Neuron (in vitro differentiated cells): ENCODE measurements around the gene SLC1A3.

Experiments used
- H2AFZ ChIP-seq: one replicate; pipeline ENCODE4 v1.6.1; 2013; ENCODE audit warnings: low read depth, mild to moderate bottlenecking, inconsistent platforms, low read length, moderate library complexity
- H3K27me3 ChIP-seq: one replicate; pipeline ENCODE4 v1.6.1; 2013; ENCODE audit warnings: low read length; ENCODE audit not compliant: insufficient read depth
- H3K36me3 ChIP-seq: one replicate; pipeline ENCODE4 v1.6.1; 2013; ENCODE audit warnings: low read length; ENCODE audit not compliant: insufficient read depth
- H3K4me1 ChIP-seq: one replicate; pipeline ENCODE4 v1.6.1; 2013; ENCODE audit warnings: low read length; ENCODE audit not compliant: insufficient read depth
- H3K4me3 ChIP-seq: 2 replicates; pipeline ENCODE4 v1.5.1; 2013; ENCODE audit warnings: mild to moderate bottlenecking, low read length, moderate library complexity
- H3K9me3 ChIP-seq: one replicate; pipeline ENCODE4 v1.6.1; 2013; ENCODE audit warnings: low read length

SLC1A3 gene

GRCh38 chr5:36717131-36717695 lies 110.8 kb downstream of the SLC1A3 start:
- Histone ChIP-seq H3K36me3 (no peaks in the 10 kb centered on the region), H3K27me3 (no peaks in the 10 kb centered on the region), H3K9me3 (no peaks in the 10 kb centered on the region), H2AFZ (no peak overlapping the region), H3K4me1 (no peaks in the 10 kb centered on the region), H3K4me3 (no peak overlapping the region)

- Histone ChIP-seq H3K4me3 (no peak overlapping the region), H3K4me1 (no peaks in the 10 kb centered on the region), H3K36me3 (no peaks in the 10 kb centered on the region), H2AFZ (no peak overlapping the region), H3K27me3 (no peaks in the 10 kb centered on the region), H3K9me3 (no peaks in the 10 kb centered on the region)
Observed at GRCh38 chr5:36719282-36719681, 112.9 kb downstream of the SLC1A3 start.

DNA sequence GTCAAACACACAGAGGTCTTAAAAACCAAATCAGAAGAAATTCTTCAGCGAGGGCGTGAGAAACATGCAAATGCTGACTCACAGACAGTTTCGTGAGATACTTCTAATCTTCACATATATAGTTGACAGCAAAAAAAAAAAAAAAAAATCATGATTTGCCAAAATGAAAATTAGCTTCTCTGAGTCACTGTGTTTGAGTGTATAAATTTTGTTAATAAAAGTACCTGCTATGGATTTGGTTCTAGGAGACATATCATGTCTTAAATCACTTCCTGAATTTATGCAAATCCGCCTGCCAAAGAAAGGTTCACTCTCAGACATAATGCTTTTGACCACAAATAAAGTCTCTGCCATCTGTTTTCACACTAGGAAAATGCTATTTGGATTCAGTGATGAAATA lies 114.3 kb downstream of the SLC1A3 start:
- H3K36me3 ChIP-seq = no peaks in the 10 kb centered on the region
- no peaks in the 10 kb centered on the region for H3K9me3 ChIP-seq
- H2AFZ ChIP-seq = no peak overlapping the region

DNA sequence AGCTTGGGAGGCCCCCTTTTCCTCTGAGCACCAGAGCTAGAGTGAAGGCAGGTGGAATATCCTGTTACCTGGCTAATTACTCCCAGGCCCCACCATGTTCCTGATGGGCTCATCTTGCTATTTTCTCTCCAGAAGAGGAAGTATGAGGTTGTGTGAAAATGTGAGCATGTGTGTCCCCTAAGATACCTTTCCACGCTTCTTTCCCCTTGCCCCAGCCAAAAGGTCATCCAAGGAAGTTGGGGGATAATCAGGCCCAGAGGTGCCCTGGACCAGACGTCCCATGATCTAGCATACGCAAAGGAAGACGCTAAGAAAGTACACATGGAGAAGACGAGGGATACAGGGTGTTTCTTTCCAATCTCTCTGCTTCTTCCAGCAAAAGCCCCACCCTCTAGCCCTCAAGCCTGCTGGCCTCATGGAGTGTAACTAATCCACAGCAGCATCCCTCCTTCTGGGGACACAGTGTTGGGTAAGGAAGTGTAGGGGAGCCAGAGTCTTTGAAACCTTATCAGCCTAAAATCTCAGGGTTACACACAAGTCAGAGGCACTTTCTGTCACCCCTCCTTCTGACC lies 115.3 kb downstream of the SLC1A3 start:
- Histone ChIP-seq H3K4me1 (no peaks in the 10 kb centered on the region), H3K4me3 (no peak overlapping the region), H3K36me3 (no peaks in the 10 kb centered on the region), H2AFZ (no peak overlapping the region), H3K27me3 (no peaks in the 10 kb centered on the region), H3K9me3 (no peaks in the 10 kb centered on the region)

More for the DNA sequence above, 114.3 kb downstream of the SLC1A3 start:
- Histone ChIP-seq H3K4me3 (no peak overlapping the region), H3K4me1 (no peaks in the 10 kb centered on the region), H3K27me3 (no peaks in the 10 kb centered on the region)

GRCh38 chr5:36722900-36723299 lies 116.5 kb downstream of the SLC1A3 start:
- Histone ChIP-seq H3K36me3 (no peaks in the 10 kb centered on the region), H3K4me3 (no peak overlapping the region), H3K4me1 (no peaks in the 10 kb centered on the region), H2AFZ (no peak overlapping the region), H3K9me3 (no peaks in the 10 kb centered on the region), H3K27me3 (no peaks in the 10 kb centered on the region)

DNA sequence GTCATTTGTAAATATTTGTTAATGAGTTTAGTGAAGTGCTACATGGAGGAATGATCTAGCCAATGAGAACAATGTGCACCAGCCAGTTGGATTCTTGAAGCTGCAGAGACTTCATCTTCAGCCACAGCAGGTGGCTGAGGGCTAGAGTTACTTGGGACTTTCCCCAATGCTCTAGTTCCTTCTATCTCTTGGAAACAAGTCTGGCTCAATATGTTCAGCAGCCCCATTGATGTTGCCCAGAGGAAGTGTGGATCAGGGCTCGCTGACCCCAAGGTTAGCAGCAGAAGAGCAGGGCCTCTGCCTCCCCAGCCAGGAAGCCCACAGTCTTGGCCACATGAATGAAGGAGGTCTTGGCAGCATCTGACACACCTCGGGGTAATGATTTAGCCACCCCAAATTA lies 117.5 kb downstream of the SLC1A3 start:
- H3K27me3 ChIP-seq = no peaks in the 10 kb centered on the region
- no peaks in the 10 kb centered on the region for H3K4me1 ChIP-seq
- no peaks in the 10 kb centered on the region for H3K36me3 ChIP-seq
- no peak overlapping the region for H3K4me3 ChIP-seq
- no peaks in the 10 kb centered on the region for H3K9me3 ChIP-seq
- H2AFZ ChIP-seq = no peak overlapping the region

GRCh38 chr5:36724467-36725332 lies 118.3 kb downstream of the SLC1A3 start:
- no peaks in the 10 kb centered on the region for H3K36me3 ChIP-seq
- no peaks in the 10 kb centered on the region for H3K4me1 ChIP-seq
- peaks cover 2% of the 10 kb centered on the region for H3K27me3 ChIP-seq
- peak overlapping the region; percentile 21 for H2AFZ ChIP-seq
- no peak overlapping the region for H3K4me3 ChIP-seq
- no peaks in the 10 kb centered on the region for H3K9me3 ChIP-seq

GRCh38 chr5:36726317-36726716 lies 119.9 kb downstream of the SLC1A3 start:
- H2AFZ ChIP-seq = no peak overlapping the region
- H3K4me3 ChIP-seq = no peak overlapping the region
- no peaks in the 10 kb centered on the region for H3K36me3 ChIP-seq
- H3K27me3 ChIP-seq = peaks cover 2% of the 10 kb centered on the region
- H3K4me1 ChIP-seq = no peaks in the 10 kb centered on the region
- H3K9me3 ChIP-seq = no peaks in the 10 kb centered on the region

GRCh38 chr5:36726767-36727166 lies 120.4 kb downstream of the SLC1A3 start:
- Histone ChIP-seq H3K4me1 (no peaks in the 10 kb centered on the region), H3K36me3 (no peaks in the 10 kb centered on the region), H3K4me3 (no peak overlapping the region), H2AFZ (no peak overlapping the region), H3K27me3 (peaks cover 3% of the 10 kb centered on the region), H3K9me3 (no peaks in the 10 kb centered on the region)

- no peaks in the 10 kb centered on the region for H3K9me3 ChIP-seq
- no peaks in the 10 kb centered on the region for H3K4me1 ChIP-seq
- no peaks in the 10 kb centered on the region for H3K36me3 ChIP-seq
- H3K27me3 ChIP-seq = peaks cover 6% of the 10 kb centered on the region
- H2AFZ ChIP-seq = no peak overlapping the region
- H3K4me3 ChIP-seq = no peak overlapping the region
Observed at GRCh38 chr5:36728697-36729543, 122.5 kb downstream of the SLC1A3 start.

- Histone ChIP-seq H3K4me1 (no peaks in the 10 kb centered on the region), H3K9me3 (no peaks in the 10 kb centered on the region), H3K4me3 (no peak overlapping the region), H2AFZ (no peak overlapping the region), H3K27me3 (peaks cover 6% of the 10 kb centered on the region), H3K36me3 (no peaks in the 10 kb centered on the region)
Observed at GRCh38 chr5:36730537-36731216, 124.3 kb downstream of the SLC1A3 start.

DNA sequence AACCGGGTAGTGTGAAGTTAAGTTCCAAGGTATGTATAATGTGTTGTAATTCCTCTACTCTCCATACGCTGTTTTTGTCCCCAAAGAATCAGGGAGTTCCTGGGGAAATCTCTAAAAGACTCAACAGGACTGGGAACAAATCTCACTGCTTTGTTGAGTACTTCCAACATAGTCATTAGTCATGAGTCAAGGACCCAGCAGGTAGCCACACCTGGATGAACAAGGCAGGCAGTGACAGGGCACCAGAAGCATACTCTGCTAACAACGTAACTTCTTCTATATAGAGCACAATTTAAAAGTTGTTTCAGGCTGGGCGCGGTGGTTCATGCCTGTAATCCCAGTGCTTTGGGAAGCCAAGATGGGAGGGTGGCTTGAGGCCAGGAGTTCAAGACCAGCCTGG lies 126.8 kb downstream of the SLC1A3 start:
- Histone ChIP-seq H3K4me3 (no peak overlapping the region), H3K4me1 (no peaks in the 10 kb centered on the region), H3K36me3 (no peaks in the 10 kb centered on the region), H2AFZ (no peak overlapping the region), H3K9me3 (no peaks in the 10 kb centered on the region), H3K27me3 (peaks cover 6% of the 10 kb centered on the region)
